Calu3 (cell line): ENCODE measurements around the gene SLC35G6. TPM values are rescaled to one million over a fixed set of nuclear protein-coding genes. Genes with fewer than 3 reads are reported as not detected.

Source experiments
- BruUV-seq: library from RNA; stranded (reverse); fragments of 400-500 nt; replicated peaks from 2 replicates; lab custom pipeline; 2021; lab: Mats Ljungman, UMichigan
- CTCF ChIA-PET: fragments of 300-600 bp; sonication (Branson Sonifier 250); formaldehyde crosslinking; loops from one replicate; lab custom pipeline; 2022; ENCODE audit warnings: antibody characterized with exemption; lab: Charles Lee
- DNase-seq: peaks from one replicate; pipeline ENCODE4 v3.0.0; 2022
- H3K27ac Mint-ChIP-seq: one replicate; pipeline ENCODE4 v1.8.0; 2022; ENCODE audit warnings: mixed read lengths; ENCODE audit not compliant: unreplicated experiment
- H3K27me3 Mint-ChIP-seq: one replicate; pipeline ENCODE4 v1.8.0; 2022; ENCODE audit warnings: mixed read lengths; ENCODE audit not compliant: unreplicated experiment
- H3K36me3 Mint-ChIP-seq: one replicate; pipeline ENCODE4 v1.8.0; 2022; ENCODE audit warnings: mild to moderate bottlenecking, moderate library complexity, mixed read lengths; ENCODE audit not compliant: insufficient read depth, unreplicated experiment
- H3K4me1 Mint-ChIP-seq: one replicate; pipeline ENCODE4 v1.8.0; 2022; ENCODE audit warnings: mild to moderate bottlenecking, low read depth, mixed read lengths; ENCODE audit not compliant: unreplicated experiment
- H3K4me3 Mint-ChIP-seq: one replicate; pipeline ENCODE4 v1.8.0; 2022; ENCODE audit warnings: mild to moderate bottlenecking, low read depth, moderate library complexity, mixed read lengths; ENCODE audit not compliant: unreplicated experiment
- H3K9me3 Mint-ChIP-seq: one replicate; pipeline ENCODE4 v1.8.0; 2022; ENCODE audit warnings: low read depth, mixed read lengths; ENCODE audit not compliant: unreplicated experiment
- CTCF ChIP-seq: fragments of 200-600 bp; IDR thresholded peaks from one replicate; pipeline ENCODE4 v1.8.0; 2022; ENCODE audit warnings: antibody characterized with exemption; ENCODE audit not compliant: unreplicated experiment
- intact Hi-C: fragments of 100-400 bp; cut with micrococcal nuclease; formaldehyde crosslinking; loops from one replicate; pipeline ENCODE4 v1.10.0; 2022; ENCODE audit not compliant: unreplicated experiment
- total RNA-seq: library from RNA; stranded (reverse); gene quantifications from 2 replicates; pipeline ENCODE4 v1.2.3, GENCODE V29; 2022

SLC35G6 gene
- total RNA-seq, 1 experiment from 2014 or later: not detected

- BruUV-seq: no TSS peak
- no peak for DNase-seq
- no peak for TF ChIP-seq CTCF
- H3K36me3 Mint-ChIP-seq: peaks cover 34% of the 10 kb centered on the region
- no peak overlapping the region for H3K4me3 Mint-ChIP-seq
- intact Hi-C loops: no loop called here
- no peaks in the 10 kb centered on the region for H3K9me3 Mint-ChIP-seq
- H3K27me3 Mint-ChIP-seq: no peaks in the 10 kb centered on the region
- H3K27ac Mint-ChIP-seq: no peak overlapping the region
- CTCF ChIA-PET: no interaction called here
- no peaks in the 10 kb centered on the region for H3K4me1 Mint-ChIP-seq
Observed at GRCh38 chr17:7512105-7512504, 30.9 kb downstream of the SLC35G6 start.

- no peak for DNase-seq
- Mint-ChIP-seq H3K27ac (no peak overlapping the region), H3K36me3 (peaks cover 34% of the 10 kb centered on the region), H3K9me3 (no peaks in the 10 kb centered on the region), H3K27me3 (no peaks in the 10 kb centered on the region), H3K4me3 (no peak overlapping the region), H3K4me1 (no peaks in the 10 kb centered on the region)
- CTCF ChIA-PET: interaction anchor here (0.7 to 4.2 kb wide), 2 partner anchors 45 to 47 kb away, joined by 3 to 33 read pairs; partner anchors contain the start of gene TNFSF13
- no peak for TF ChIP-seq CTCF
- no TSS peak for BruUV-seq
- intact Hi-C loops: no loop called here
Observed at GRCh38 chr17:7512824-7513540, 31.7 kb downstream of the SLC35G6 start.

GRCh38 chr17:7513850-7514419, 32.7 kb downstream of the SLC35G6 start:
- no peak for DNase-seq
- Mint-ChIP-seq H3K27me3 (no peaks in the 10 kb centered on the region), H3K4me3 (no peak overlapping the region), H3K9me3 (no peaks in the 10 kb centered on the region), H3K4me1 (no peaks in the 10 kb centered on the region), H3K27ac (no peak overlapping the region), H3K36me3 (peaks cover 27% of the 10 kb centered on the region)
- BruUV-seq: no TSS peak
- CTCF ChIA-PET: interaction anchor here (0.7 to 4.2 kb wide), 3 partner anchors 24 to 46 kb away, joined by 3 to 33 read pairs (median 4); partner anchors contain the start of gene TNFSF13
- intact Hi-C loops: loop anchor here (1.0 kb wide), 1 partner anchor 47 kb away; the partner anchor contains the start of gene SENP3
- TF ChIP-seq CTCF: no peak

GRCh38 chr17:7515911-7516610, 34.8 kb downstream of the SLC35G6 start:
- no peak overlapping the region for H3K27ac Mint-ChIP-seq
- no TSS peak for BruUV-seq
- no peaks in the 10 kb centered on the region for H3K27me3 Mint-ChIP-seq
- CTCF ChIA-PET: interaction anchor here (0.6 to 4.2 kb wide), 3 partner anchors 9 to 44 kb away, joined by 3 to 33 read pairs (median 5); no protein-coding TSS in a partner anchor
- TF ChIP-seq CTCF: no peak
- H3K36me3 Mint-ChIP-seq: peaks cover 19% of the 10 kb centered on the region
- H3K4me3 Mint-ChIP-seq: no peak overlapping the region
- intact Hi-C loops: no loop called here
- no peaks in the 10 kb centered on the region for H3K9me3 Mint-ChIP-seq
- no peaks in the 10 kb centered on the region for H3K4me1 Mint-ChIP-seq
- peak; percentile 19 for DNase-seq
